PFSK-1 (cell line): ENCODE data around the gene GNAS.

Experiments
- FOXP2 ChIP-seq: optimal IDR thresholded peaks from 2 replicates; pipeline ENCODE3; 2011; ENCODE audit warnings: borderline replicate concordance, control low read depth, inconsistent platforms; ENCODE audit not compliant: insufficient read depth; ENCODE audit errors: extremely low read length, extremely low read depth
- POLR2AphosphoS5 ChIP-seq: IDR thresholded peaks from 2 replicates; pipeline ENCODE4 v1.6.1; 2012; ENCODE audit warnings: low read depth, mild to moderate bottlenecking, control low read depth, low read length, moderate library complexity
- SIN3A ChIP-seq: IDR thresholded peaks from 2 replicates; pipeline ENCODE4 v1.6.1; 2012; ENCODE audit warnings: mild to moderate bottlenecking, low read length, moderate library complexity, borderline replicate concordance; ENCODE audit not compliant: insufficient read depth
- TAF1 ChIP-seq: IDR thresholded peaks from 2 replicates; pipeline ENCODE4 v1.6.1; 2012; ENCODE audit warnings: low read length, control low read depth, borderline replicate concordance; ENCODE audit not compliant: insufficient read depth
- TF ChIP-seq, protein P1 (sequence below), 2 experiments: IDR thresholded peaks; 2 replicates each; pipeline versions ENCODE4 v1.6.1 to v1.8.0; 2011 to 2012; ENCODE audit warnings: low read depth in 2 of 2, low read length in 2 of 2, control low read depth in 1 of 2, inconsistent platforms in 1 of 2, mild to moderate bottlenecking in 1 of 2, moderate library complexity in 1 of 2; ENCODE audit not compliant: insufficient read depth in 1 of 2

The GNAS gene

DNA sequence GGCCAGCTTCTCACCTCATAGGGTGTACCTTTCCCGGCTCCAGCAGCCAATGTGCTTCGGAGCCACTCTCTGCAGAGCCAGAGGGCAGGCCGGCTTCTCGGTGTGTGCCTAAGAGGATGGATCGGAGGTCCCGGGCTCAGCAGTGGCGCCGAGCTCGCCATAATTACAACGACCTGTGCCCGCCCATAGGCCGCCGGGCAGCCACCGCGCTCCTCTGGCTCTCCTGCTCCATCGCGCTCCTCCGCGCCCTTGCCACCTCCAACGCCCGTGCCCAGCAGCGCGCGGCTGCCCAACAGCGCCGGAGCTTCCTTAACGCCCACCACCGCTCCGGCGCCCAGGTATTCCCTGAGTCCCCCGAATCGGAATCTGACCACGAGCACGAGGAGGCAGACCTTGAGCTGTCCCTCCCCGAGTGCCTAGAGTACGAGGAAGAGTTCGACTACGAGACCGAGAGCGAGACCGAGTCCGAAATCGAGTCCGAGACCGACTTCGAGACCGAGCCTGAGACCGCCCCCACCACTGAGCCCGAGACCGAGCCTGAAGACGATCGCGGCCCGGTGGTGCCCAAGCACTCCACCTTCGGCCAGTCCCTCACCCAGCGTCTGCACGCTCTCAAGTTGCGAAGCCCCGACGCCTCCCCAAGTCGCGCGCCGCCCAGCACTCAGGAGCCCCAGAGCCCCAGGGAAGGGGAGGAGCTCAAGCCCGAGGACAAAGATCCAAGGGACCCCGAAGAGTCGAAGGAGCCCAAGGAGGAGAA lies 12.3 kb upstream of the GNAS start:
- TF ChIP-seq TAF1 (no peak), POLR2AphosphoS5 (no peak), SIN3A (no peak), FOXP2 (no peak)
- TF ChIP-seq, protein P1, sequence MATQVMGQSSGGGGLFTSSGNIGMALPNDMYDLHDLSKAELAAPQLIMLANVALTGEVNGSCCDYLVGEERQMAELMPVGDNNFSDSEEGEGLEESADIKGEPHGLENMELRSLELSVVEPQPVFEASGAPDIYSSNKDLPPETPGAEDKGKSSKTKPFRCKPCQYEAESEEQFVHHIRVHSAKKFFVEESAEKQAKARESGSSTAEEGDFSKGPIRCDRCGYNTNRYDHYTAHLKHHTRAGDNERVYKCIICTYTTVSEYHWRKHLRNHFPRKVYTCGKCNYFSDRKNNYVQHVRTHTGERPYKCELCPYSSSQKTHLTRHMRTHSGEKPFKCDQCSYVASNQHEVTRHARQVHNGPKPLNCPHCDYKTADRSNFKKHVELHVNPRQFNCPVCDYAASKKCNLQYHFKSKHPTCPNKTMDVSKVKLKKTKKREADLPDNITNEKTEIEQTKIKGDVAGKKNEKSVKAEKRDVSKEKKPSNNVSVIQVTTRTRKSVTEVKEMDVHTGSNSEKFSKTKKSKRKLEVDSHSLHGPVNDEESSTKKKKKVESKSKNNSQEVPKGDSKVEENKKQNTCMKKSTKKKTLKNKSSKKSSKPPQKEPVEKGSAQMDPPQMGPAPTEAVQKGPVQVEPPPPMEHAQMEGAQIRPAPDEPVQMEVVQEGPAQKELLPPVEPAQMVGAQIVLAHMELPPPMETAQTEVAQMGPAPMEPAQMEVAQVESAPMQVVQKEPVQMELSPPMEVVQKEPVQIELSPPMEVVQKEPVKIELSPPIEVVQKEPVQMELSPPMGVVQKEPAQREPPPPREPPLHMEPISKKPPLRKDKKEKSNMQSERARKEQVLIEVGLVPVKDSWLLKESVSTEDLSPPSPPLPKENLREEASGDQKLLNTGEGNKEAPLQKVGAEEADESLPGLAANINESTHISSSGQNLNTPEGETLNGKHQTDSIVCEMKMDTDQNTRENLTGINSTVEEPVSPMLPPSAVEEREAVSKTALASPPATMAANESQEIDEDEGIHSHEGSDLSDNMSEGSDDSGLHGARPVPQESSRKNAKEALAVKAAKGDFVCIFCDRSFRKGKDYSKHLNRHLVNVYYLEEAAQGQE (IDR thresholded peaks at IDR 0.05; ENCODE audit: insufficient read depth in 1 of 2, low read depth in 2 of 2, low read length in 2 of 2): no peak

DNA sequence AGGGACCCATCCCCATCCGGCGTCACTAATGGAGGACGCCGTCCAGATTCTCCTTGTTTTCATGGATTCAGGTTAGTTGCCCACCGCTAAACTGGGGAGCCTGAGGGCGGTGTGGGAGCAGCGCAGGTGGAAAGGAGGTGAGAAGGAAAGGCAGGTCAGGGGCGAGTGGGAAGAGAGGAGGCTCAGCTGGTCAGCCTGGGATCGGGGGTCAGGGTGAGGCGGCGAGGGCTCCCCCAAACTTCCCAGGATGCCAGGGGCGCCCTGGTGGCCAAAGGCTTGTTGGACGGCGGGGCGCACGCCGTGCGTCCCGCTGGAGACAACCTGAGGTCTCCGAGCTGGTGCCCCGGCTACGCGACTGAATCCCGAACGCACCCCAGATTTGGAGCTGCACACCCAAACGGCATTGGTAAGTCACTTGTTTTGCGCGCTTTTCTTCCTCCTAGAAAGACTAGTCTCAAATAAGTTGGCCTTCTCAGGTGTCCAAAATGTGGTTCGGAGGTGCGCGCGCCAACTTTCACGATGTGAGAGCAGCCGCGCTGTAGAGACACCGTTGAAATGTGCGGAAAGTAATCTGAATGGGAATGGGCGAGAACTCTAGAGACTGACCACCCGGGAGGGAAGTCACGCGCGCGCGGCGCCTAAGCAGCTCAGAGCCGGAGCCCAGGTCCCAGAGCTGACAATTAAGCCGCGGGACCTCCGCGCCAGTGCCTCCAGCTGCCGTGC lies 11.5 kb upstream of the GNAS start:
- no peak for TF ChIP-seq POLR2AphosphoS5
- no peak for TF ChIP-seq SIN3A
- TF ChIP-seq, protein P1 (IDR thresholded peaks at IDR 0.05; ENCODE audit: insufficient read depth in 1 of 2, low read depth in 2 of 2, low read length in 2 of 2): no peak
- TF ChIP-seq TAF1: no peak
- TF ChIP-seq FOXP2: no peak

DNA sequence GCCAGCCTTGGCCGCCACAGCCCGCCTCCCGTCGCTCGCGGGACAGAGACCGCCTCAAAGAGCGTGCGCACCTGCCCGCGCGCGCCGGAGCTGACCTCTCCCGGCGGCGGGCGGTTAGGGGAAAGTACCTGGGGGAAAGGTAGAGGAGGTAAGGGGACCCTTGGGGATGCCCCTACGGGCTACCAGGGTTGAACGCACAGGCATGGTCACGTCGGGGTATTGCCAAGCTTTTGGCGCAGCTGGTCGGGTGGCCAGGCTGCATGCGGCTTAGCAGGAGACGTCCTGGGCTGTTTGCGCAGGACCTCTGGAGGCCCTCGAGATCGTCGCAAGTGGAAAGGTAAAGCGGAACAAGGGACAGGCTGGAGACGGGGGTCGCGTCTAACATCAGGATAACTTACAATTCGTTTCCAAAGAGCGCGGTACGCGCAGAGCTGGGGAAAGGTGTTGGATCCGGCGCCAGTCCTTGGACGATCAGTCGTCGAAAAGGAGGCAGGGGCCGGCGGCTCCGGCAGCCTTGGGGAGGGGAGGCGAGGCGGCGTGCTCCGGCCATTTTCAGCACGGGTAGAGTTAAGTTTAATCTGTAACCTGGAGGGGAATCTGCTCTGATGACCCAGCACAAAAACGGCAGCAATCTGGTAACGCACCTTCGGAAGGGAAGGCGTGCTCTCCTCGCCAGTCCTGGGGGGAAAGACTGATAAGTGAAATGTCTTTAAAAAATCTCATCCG lies 10.8 kb upstream of the GNAS start:
- TF ChIP-seq FOXP2: no peak
- no peak for TF ChIP-seq TAF1
- TF ChIP-seq, protein P1 (IDR thresholded peaks at IDR 0.05; ENCODE audit: insufficient read depth in 1 of 2, low read depth in 2 of 2, low read length in 2 of 2): no peak
- TF ChIP-seq SIN3A: no peak
- no peak for TF ChIP-seq POLR2AphosphoS5

DNA sequence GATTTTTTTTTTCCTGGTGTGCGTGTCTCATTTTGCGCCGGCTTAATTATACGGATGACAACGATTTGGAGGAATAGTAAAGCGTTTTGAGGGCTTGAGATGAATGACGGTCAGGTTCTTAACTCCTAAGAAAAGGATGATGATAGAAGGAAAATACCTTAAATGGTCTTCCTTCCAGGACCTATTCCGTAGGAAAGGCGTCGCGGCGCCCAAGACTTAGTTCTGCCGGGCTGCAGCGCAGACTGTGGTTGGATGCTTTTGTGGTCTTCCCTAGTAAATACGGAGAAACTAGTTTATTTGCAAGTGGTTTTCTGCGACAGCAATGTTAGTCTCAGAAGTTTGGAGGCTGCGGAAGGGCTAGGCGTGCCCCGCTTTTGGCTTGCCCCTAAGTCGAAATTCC lies 10.2 kb upstream of the GNAS start:
- TF ChIP-seq TAF1 (no peak), POLR2AphosphoS5 (no peak)
- TF ChIP-seq, protein P1 (IDR thresholded peaks at IDR 0.05; ENCODE audit: insufficient read depth in 1 of 2, low read depth in 2 of 2, low read length in 2 of 2): no peak
